ENCODE measurements around the gene CSH2. TPM values are rescaled to one million over a fixed set of nuclear protein-coding genes. Genes with fewer than 3 reads are reported as not detected.

Gene CSH2
- total and polyA plus RNA-seq, 2 donors from 2014 or later = not detected

DNA sequence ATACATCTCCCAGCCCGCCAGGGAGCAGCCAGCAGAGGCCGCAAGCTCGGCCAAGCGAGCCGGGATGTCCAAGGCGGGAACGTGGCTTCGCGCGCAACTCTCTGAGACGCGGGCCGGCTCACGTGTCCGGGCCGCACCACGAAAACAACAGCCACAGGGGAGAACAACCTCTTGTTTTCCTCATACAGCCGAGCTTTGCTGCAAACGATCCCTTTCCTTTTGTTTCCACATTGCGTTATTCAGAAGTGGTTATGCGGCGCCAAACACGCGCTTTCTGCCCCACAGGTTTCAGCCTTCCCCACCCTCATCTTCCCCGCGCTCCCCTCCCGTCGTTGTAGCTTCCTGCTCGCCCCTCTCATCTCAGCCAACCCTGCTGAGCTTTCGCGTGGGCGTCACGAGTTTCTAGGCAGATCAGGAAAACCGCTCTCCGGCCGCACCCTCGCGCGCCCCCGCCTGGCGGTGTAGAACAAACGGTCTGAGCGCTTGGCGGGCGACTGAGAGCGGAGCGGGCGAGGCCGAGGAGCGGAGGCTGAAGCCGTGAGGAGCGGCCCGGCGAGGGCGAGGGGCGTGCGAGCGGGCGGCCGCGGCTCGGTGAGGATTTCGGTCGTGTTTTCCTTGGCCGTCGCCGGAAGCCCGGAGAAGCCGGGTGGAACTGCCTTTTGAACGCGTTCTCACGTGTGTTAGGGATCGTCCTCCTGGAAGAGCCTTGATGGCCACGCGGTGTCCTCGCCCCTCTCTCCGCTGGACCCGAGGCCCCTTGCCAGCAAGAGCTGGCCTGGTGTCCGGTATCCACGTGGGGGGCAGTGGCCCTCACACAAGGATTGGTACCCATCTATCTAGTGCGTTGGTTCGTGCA, 24.4 kb downstream of the CSH2 start:
- intact Hi-C loops (cut with DNase I) = no loop called here
- Histone ChIP-seq H3K4me1 (ENCODE audit: control insufficient read depth in 2 of 3, insufficient read depth in 2 of 3, low read depth in 1 of 3, low read length in 3 of 3) (peaks cover 0 to 3% (median 0%) of the 10 kb centered on the region in 3 donors), H3K9me3 (ENCODE audit: control insufficient read depth in 2 of 3, insufficient read depth in 1 of 3, low read length in 3 of 3) (no peaks in the 10 kb centered on the region), H3K9ac (ENCODE audit: low read length in 3 of 3) (peak overlapping the region; percentile 17 to 56 (median 55)), H3K36me3 (ENCODE audit: control insufficient read depth in 2 of 3, insufficient read depth in 3 of 3, low read length in 3 of 3) (no peaks in the 10 kb centered on the region), H3K27me3 (ENCODE audit: control insufficient read depth, insufficient read depth, low read length) (no peaks in the 10 kb centered on the region), H3K27ac (ENCODE audit: low read depth in 2 of 2, low read length in 2 of 2) (peak overlapping the region; percentile 72 to 80), H3K4me3 (ENCODE audit: low read length in 3 of 3) (peak overlapping the region; percentile 59 to 64 (median 63))
- FAIRE-seq = no peak
- DNase-seq = peak; percentile 92 to 96 (median 94)
- TF ChIP-seq, protein P1, sequence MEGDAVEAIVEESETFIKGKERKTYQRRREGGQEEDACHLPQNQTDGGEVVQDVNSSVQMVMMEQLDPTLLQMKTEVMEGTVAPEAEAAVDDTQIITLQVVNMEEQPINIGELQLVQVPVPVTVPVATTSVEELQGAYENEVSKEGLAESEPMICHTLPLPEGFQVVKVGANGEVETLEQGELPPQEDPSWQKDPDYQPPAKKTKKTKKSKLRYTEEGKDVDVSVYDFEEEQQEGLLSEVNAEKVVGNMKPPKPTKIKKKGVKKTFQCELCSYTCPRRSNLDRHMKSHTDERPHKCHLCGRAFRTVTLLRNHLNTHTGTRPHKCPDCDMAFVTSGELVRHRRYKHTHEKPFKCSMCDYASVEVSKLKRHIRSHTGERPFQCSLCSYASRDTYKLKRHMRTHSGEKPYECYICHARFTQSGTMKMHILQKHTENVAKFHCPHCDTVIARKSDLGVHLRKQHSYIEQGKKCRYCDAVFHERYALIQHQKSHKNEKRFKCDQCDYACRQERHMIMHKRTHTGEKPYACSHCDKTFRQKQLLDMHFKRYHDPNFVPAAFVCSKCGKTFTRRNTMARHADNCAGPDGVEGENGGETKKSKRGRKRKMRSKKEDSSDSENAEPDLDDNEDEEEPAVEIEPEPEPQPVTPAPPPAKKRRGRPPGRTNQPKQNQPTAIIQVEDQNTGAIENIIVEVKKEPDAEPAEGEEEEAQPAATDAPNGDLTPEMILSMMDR (IDR thresholded peaks at IDR 0.05; ENCODE audit: borderline replicate concordance, extremely low read depth, insufficient read depth) = peak; percentile 72

DNA sequence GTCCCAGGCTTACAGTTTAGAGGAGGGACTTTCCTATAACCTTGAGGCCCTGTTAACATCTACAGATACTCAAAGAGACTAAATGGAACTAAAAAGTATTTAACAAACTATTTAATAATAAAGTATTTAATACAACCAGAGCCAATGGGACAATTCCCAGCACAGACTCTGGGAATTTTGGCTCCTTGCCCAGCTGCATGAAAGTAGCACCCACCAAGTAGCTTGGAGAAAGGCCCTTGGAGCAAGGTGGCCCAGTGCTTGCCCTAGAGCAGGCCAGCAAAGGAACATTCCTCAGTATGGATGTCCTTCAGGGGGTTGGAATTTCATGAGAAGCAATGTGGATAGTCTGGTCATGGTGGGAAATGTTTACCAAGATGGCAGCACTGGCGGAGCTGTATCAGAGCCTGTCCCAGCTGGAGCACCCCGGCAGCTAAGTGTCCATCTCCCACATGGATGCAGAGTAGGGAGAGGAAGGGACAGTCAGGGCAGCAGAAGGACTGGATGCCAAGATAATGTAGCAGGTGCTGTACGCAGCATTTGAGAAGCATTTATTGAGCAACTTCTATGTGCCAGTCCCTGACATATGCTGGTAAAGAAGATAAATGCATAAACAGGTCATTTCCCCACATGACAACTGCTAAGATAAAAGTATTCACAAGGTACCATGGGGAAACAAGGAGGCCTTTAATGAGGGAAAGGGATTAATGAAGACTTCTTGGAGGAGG, 25.8 kb downstream of the CSH2 start:
- H3K36me3 ChIP-seq (ENCODE audit: control insufficient read depth in 2 of 3, insufficient read depth in 3 of 3, low read length in 3 of 3) = no peaks in the 10 kb centered on the region
- H3K27me3 ChIP-seq (ENCODE audit: control insufficient read depth, insufficient read depth, low read length) = no peaks in the 10 kb centered on the region
- H3K27ac ChIP-seq (ENCODE audit: low read depth in 2 of 2, low read length in 2 of 2) = no peak overlapping the region
- H3K4me3 ChIP-seq (ENCODE audit: low read length in 3 of 3) = no peak overlapping the region
- H3K9me3 ChIP-seq (ENCODE audit: control insufficient read depth in 2 of 3, insufficient read depth in 1 of 3, low read length in 3 of 3) = no peaks in the 10 kb centered on the region
- peaks cover 0 to 4% (median 3%) of the 10 kb centered on the region in 3 donors for H3K4me1 ChIP-seq (ENCODE audit: control insufficient read depth in 2 of 3, insufficient read depth in 2 of 3, low read depth in 1 of 3, low read length in 3 of 3)
- DNase-seq (no peak), FAIRE-seq (no peak)
- no peak overlapping the region for H3K9ac ChIP-seq (ENCODE audit: low read length in 3 of 3)
- intact Hi-C loops (cut with DNase I) = no loop called here
- TF ChIP-seq, protein P1 (IDR thresholded peaks at IDR 0.05; ENCODE audit: borderline replicate concordance, extremely low read depth, insufficient read depth) = no peak

DNA sequence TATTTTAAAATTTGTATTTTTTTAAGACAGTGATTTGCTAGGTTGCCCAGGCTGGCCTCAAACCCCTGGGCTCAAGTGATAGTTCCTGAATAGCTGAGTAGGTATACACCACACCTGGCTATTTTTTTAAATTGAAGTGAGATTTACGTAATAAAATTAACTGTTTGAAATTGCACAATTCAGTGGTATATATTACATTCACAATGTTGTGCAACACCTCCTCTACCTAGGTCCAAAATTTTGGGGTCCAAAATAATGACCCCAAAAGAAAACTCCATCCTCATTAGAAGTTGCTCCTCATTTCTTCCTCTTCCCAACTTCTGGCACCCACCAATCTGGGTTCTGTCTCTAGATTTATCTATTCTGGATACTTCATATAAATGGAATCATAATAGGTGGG, 28.0 kb downstream of the CSH2 start:
- H3K9ac ChIP-seq (ENCODE audit: low read length in 3 of 3) = no peak overlapping the region
- no peaks in the 10 kb centered on the region for H3K9me3 ChIP-seq (ENCODE audit: control insufficient read depth in 2 of 3, insufficient read depth in 1 of 3, low read length in 3 of 3)
- no peak overlapping the region for H3K27ac ChIP-seq (ENCODE audit: low read depth in 2 of 2, low read length in 2 of 2)
- no peaks in the 10 kb centered on the region for H3K27me3 ChIP-seq (ENCODE audit: control insufficient read depth, insufficient read depth, low read length)
- intact Hi-C loops (cut with DNase I) = no loop called here
- DNase-seq = no peak
- no peak overlapping the region for H3K4me3 ChIP-seq (ENCODE audit: low read length in 3 of 3)
- TF ChIP-seq, protein P1 (IDR thresholded peaks at IDR 0.05; ENCODE audit: borderline replicate concordance, extremely low read depth, insufficient read depth) = no peak
- no peaks in the 10 kb centered on the region for H3K36me3 ChIP-seq (ENCODE audit: control insufficient read depth in 2 of 3, insufficient read depth in 3 of 3, low read length in 3 of 3)
- FAIRE-seq = no peak
- peaks cover 4 to 14% (median 12%) of the 10 kb centered on the region in 3 donors for H3K4me1 ChIP-seq (ENCODE audit: control insufficient read depth in 2 of 3, insufficient read depth in 2 of 3, low read depth in 1 of 3, low read length in 3 of 3)
